Subcutaneous adipose tissue (tissue), 4 donors: ENCODE results near the gene FUT1. TPM values are rescaled to one million over a fixed set of nuclear protein-coding genes. Genes with fewer than 3 reads are reported as not detected.

ENCODE experiments used
- total RNA-seq, 4 donors: library from RNA; depleted of rRNA; stranded (reverse); fragments of >200 nt; gene quantifications; one replicate each; pipeline ENCODE4 v1.1.0, GENCODE V29; 2016
- TF ChIP-seq, protein P1 (sequence below): fragments of 450-650 bp; IDR thresholded peaks from one replicate; pipeline ENCODE4 v1.5.1; 2016; ENCODE audit warnings: low read depth, mild to moderate bottlenecking, control low read depth, antibody characterized with exemption, moderate library complexity

Gene FUT1
- total RNA-seq, 4 donors from 2014 or later, result 1.0 to 7.2 (median 4.4) TPM

DNA sequence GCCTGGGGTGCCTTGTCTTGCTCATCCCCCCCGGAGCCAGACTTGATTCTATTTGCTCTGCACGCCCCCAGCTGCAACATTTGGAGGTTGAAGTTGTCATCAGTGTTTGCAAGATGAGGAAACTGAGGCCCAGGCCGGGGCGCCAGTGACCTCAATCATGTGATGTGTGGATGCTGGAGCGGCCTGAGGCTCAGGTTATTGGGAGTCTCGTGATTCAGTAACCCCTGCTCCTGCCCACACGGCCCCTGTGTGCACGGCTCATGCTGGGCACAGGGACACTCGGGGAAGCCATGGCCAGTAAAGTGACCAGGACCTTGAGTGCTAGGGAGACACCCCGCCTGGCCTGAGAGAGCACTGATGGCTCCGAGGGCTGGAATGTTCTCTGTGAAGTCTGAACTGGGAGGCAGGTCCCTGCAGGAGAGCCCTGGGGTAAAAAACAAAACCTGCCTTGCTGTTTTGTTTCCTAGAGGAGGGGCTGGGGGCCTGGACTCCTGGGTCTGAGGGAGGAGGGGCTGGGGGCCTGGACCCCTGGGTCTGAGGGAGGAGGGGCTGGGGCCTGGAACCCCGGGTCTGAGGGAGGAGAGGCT lies 4.7 kb upstream of the FUT1 start:
- TF ChIP-seq, protein P1, sequence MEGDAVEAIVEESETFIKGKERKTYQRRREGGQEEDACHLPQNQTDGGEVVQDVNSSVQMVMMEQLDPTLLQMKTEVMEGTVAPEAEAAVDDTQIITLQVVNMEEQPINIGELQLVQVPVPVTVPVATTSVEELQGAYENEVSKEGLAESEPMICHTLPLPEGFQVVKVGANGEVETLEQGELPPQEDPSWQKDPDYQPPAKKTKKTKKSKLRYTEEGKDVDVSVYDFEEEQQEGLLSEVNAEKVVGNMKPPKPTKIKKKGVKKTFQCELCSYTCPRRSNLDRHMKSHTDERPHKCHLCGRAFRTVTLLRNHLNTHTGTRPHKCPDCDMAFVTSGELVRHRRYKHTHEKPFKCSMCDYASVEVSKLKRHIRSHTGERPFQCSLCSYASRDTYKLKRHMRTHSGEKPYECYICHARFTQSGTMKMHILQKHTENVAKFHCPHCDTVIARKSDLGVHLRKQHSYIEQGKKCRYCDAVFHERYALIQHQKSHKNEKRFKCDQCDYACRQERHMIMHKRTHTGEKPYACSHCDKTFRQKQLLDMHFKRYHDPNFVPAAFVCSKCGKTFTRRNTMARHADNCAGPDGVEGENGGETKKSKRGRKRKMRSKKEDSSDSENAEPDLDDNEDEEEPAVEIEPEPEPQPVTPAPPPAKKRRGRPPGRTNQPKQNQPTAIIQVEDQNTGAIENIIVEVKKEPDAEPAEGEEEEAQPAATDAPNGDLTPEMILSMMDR, result no peak

DNA sequence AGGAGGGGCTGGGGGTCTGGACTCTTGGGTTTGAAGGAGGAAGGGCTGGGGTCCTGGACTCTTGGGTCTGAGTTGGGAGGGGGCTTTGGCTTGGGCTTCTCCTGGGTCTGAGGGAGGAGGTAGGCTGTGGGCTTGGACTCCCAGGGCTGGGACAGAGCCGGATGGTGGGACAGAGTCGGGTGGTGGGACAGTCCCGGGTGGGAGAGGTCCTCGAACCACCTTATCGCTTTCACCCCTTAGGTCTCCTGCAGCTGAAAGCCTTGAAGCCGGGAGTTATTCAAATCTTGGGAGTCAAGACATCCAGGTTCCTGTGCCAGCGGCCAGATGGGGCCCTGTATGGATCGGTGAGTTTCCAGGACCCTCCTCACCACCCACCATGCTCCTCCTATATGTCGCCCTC lies 4.2 kb upstream of the FUT1 start:
- TF ChIP-seq, protein P1, result no peak

DNA sequence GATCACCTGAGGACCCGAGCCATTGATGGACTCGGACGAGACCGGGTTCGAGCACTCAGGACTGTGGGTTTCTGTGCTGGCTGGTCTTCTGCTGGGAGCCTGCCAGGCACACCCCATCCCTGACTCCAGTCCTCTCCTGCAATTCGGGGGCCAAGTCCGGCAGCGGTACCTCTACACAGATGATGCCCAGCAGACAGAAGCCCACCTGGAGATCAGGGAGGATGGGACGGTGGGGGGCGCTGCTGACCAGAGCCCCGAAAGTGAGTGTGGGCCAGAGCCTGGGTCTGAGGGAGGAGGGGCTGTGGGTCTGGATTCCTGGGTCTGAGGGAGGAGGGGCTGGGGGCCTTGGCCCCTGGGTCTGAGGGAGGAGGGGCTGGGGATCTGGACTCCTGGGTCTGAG lies 3.8 kb upstream of the FUT1 start:
- TF ChIP-seq, protein P1, result no peak

DNA sequence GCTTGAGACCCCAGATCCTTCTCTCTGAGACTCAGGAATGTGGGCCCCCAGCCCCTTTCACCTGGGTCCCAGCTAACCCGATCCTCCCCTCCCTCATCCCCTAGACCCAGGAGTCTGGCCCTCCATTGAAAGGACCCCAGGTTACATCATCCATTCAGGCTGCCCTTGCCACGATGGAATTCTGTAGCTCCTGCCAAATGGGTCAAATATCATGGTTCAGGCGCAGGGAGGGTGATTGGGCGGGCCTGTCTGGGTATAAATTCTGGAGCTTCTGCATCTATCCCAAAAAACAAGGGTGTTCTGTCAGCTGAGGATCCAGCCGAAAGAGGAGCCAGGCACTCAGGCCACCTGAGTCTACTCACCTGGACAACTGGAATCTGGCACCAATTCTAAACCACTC lies 3.3 kb upstream of the FUT1 start:
- TF ChIP-seq, protein P1, result no peak

DNA sequence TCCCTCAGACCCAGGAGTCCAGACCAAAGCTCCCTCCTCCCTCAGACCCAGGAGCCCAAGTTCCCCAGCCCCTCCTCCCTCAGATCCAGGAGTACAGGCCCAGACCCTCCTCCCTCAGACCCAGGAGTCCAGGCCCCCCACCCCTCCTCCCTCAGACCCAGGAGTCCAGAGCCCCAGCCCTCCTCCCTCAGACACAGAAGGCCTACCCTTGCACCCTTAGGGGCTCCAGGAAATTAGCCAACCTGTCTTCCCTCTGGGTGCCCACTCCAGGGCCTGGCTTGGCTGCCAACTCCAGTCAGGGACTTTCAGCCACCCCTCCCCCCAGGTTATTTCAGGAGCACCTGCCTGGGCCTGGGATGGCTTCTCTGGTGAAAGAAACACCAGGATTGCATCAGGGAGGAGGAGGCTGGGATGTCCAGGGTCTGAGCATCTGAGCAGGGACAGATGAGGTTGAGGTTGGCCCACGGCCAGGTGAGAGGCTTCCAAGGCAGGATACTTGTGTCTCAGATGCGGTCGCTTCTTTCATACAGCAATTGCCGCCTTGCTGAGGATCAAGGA lies 2.7 kb upstream of the FUT1 start, which contains the start of gene FGF21:
Gene FGF21 (plus strand): TSS at position 441 of the 558 bp plus-strand sequence. CDS start 713 bp downstream, outside the sequence.
- TF ChIP-seq, protein P1, result no peak

DNA sequence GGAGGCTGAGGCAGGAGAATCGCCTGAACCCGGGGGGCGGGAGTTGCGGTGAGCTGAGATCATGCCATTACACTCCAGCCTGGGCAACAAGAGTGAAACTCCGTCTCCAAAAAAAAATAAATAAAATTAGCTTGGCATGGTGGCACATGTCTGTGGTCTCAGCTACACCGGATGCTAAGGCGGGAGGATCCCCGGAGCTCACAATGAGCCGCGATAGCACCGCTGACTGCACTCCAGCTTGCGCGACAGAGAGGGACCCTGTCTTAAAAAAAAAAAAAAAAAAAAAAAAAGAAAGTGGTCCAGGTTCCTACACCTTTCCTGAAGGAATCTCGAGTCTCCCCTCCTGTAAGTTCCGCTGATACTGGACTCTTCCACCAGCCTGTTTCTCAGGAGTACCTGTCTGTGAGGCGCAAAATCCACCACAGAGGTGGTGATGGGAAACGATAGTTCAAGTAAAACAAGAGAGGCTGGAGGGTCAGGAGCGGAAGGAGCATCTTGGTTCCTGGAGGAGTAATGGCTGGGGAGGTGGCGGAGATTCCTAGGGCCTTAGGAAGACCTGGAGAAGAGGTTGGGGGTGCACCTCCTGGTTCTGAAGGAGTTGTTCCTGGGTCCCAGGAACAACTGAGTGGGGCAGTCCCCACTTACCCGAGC lies 471 bp downstream of the FUT1 start:
- TF ChIP-seq, protein P1, result no peak

DNA sequence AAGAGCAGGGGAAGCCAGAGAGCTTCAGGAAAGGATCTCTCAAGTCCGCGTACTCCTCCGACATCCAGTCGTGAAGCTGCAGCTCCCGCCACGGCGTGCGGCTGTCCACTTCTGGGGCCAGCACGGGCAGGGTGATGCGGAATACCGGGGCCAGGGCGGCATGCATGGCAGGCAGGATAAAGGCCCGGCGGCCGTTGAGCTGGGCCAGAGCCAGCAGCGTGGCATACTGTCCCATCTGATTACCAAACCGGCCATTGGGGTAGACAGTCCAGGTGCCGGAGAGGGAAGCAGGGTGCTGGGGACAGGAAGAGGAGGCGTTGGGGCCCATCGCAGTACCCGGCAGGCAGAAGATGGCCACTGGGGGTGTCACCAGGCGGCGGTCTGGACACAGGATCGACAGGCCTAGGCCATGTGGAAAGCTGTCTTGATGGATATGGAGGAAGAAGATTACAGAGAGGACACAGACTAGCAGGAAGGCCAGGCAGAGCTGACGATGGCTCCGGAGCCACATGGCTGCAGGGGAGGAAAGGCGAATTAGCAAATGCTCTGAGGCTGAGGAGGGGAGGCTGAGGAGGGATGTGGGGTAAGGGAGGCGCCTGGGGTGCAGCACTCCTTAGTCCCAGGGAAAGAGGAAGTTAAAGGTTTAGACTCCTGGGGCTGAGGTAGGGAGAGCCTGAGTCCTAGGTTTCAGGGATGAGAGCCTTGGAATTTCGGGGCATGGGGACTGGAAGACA lies 1.5 kb downstream of the FUT1 start:
- TF ChIP-seq, protein P1, result no peak
